Measurements from ENCODE around the gene ABHD17B.

GRCh38 chr9:71929791-71930440 is 18.9 kb upstream of the ABHD17B start:
- TF ChIP-seq POLR2A (IDR thresholded peaks at IDR 0.05) = no peak
- TF ChIP-seq, protein P1, sequence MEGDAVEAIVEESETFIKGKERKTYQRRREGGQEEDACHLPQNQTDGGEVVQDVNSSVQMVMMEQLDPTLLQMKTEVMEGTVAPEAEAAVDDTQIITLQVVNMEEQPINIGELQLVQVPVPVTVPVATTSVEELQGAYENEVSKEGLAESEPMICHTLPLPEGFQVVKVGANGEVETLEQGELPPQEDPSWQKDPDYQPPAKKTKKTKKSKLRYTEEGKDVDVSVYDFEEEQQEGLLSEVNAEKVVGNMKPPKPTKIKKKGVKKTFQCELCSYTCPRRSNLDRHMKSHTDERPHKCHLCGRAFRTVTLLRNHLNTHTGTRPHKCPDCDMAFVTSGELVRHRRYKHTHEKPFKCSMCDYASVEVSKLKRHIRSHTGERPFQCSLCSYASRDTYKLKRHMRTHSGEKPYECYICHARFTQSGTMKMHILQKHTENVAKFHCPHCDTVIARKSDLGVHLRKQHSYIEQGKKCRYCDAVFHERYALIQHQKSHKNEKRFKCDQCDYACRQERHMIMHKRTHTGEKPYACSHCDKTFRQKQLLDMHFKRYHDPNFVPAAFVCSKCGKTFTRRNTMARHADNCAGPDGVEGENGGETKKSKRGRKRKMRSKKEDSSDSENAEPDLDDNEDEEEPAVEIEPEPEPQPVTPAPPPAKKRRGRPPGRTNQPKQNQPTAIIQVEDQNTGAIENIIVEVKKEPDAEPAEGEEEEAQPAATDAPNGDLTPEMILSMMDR (IDR thresholded peaks at IDR 0.05) = no peak

Measured in breast epithelium (tissue), 3 donors.